ENCODE results near the gene CYBA.

CYBA gene

GRCh38 chr16:88631384-88631783 lies 19.5 kb downstream of the CYBA start:
- no peak for DNase-seq (ENCODE audit: low spot score)

GRCh38 chr16:88630941-88631340 lies 19.9 kb downstream of the CYBA start:
- no peak for DNase-seq (ENCODE audit: low spot score)

GRCh38 chr16:88630433-88630832 lies 20.4 kb downstream of the CYBA start:
- no peak for DNase-seq (ENCODE audit: low spot score)

DNA sequence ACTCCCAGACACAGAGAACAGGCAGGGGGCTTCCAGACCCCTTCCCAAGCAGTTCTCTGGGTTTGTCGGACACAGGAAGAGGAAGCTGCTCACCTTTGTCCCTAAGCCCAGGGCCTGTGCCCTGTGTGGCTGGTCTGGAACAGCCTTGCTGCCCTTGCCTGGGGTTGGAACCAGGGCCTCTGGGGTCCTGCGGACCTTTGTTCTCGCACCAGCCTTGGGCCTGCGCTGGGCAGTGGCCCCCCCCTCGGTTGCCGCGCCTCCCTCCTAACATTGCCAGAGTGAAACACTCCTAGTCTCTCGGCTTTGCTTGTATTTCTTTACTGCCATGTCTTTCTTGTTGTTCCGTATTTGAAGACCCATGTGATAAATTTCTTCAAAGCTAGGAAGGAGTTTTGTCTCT lies 21.0 kb downstream of the CYBA start:
- no peak for DNase-seq (ENCODE audit: low spot score)

DNA sequence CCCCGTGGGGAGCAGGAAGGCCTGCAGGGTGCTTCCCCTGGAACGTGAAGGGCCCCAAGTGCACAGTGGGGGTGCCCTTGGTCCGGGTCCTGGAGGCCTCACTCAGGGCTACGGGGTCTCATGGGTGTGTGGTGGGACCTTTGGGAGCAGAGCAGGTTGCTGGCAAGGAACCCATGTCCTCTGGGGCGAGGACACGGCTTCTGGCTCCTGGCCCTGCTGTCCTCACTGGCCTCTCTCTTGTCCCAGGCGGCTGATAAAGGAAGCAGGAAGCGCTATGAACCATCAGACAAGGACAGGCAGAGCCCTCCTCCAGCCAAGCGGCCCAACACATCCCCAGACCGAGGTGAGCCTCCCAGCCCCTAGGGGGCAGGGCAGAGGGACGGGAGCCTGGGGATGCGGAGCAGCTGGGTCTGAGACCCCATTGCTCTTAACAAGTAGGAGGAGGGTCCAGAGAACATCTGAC lies 22.3 kb downstream of the CYBA start:
- DNase-seq (ENCODE audit: low spot score) = no peak

DNA sequence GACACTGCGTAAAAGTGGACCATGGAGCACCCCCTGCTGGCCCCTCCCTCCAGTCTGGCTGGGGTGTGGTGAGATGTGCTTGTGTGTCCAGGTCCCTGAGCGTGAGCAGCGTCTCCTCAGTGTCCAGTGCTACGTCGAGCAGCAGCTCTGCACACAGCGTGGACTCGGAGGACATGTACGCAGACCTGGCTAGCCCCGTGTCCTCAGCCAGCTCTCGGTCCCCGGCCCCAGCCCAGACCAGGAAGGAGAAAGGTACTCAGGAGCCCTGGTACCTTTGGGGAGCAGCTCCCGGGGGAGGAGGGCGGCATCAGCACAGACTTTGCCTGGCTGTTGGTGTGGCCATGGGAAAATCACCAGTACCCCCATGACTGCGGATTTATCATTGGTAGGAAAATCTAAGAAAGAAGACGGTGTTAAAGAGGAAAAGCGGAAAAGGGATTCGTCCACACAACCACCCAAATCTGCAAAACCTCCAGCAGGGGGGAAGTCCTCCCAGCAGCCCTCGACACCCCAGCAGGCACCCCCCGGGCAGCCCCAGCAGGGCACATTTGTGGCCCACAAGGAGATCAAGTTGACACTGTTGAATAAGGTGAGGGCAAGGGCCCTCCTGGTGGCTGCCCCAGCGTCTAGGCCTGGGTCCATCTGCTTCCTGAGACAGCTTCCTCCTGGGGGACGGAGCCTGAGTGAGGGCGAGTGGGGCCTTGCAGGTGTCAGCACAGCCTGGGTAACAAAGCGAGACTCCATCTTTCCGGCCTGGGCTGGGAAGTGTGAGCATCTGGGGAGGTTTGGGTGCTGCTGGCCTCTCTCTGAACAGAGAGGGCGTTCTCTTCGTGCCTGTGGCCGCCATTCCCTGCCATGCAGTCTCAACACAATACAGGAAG lies 23.1 kb downstream of the CYBA start:
- DNase-seq (ENCODE audit: low spot score) = no peak

DNA sequence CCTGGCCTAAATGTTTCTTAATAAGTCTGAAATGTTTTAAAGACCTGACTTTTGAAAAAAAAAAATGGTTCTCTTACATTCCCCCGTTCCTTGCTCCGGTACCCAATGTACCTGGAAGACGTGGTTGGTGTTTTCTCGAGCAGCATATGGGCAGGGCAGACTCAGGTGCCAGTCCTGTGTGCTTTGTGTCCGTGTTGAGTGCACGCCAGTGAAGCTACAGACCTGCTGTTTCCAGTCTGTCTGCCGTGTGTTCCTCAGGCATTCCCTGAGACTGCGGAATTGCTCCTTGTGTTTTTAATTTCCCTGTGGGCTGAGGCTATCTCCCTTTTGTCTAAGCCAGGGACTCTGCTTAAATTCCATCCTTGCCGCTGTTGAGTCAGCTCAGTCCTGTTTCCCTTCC lies 24.2 kb downstream of the CYBA start:
- DNase-seq (ENCODE audit: low spot score) = no peak

DNA sequence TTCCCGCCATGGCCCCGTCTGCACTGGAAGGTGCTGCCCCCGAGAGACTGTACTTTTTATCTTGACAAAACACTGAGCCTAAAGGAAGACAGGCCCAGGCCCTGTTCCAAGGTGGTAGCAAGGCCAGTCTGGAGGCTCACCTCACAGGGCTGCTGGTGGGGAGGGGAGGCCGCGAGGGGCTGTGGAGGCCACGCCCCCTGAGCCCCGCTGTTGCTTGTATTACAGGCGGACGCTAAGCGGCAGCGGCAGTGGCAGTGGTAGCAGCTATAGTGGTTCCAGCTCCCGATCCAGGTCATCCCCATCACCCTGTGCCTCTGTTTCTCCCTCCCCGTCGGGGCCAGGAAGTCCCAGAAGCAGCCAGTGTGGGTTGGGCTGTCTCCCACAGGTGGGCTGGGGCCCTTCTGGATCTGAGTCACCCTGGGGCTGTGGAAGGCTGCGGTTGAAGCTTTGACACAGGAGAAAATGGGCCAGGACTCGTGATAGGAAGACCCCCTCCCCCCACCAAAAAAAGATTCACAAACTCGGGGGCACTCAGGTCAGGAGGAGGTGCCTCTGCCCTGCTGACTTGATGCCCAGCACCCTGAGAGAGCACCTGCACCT lies 25.8 kb downstream of the CYBA start:
- DNase-seq (ENCODE audit: low spot score) = no peak

GRCh38 chr16:88624481-88624880 lies 26.4 kb downstream of the CYBA start:
- DNase-seq (ENCODE audit: low spot score) = no peak

DNA sequence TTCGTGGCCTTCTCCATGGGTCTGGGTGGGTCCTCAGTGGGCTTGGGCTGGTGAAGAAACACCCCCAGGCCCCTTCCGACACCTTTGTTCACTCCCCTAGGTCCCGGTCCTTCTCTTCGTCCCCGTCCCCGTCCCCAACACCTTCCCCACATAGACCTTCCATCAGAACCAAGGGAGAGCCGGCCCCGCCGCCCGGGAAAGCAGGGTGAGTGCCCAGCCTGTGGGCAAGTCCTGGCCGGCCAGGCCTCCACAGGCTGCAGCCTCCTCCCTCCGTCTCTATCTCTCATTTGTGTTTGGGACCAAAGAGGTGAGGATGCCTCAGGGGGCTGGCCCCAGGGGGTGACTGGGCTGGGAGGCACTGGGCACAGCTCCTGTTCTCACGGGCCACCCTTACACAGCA lies 27.0 kb downstream of the CYBA start:
- no peak for DNase-seq (ENCODE audit: low spot score)

- no peak for DNase-seq (ENCODE audit: low spot score)
These were observed 28.0 kb downstream of the CYBA start for GRCh38 chr16:88622866-88623265.

- no peak for DNase-seq (ENCODE audit: low spot score)
These were observed 28.7 kb downstream of the CYBA start for GRCh38 chr16:88622125-88622524.

DNA sequence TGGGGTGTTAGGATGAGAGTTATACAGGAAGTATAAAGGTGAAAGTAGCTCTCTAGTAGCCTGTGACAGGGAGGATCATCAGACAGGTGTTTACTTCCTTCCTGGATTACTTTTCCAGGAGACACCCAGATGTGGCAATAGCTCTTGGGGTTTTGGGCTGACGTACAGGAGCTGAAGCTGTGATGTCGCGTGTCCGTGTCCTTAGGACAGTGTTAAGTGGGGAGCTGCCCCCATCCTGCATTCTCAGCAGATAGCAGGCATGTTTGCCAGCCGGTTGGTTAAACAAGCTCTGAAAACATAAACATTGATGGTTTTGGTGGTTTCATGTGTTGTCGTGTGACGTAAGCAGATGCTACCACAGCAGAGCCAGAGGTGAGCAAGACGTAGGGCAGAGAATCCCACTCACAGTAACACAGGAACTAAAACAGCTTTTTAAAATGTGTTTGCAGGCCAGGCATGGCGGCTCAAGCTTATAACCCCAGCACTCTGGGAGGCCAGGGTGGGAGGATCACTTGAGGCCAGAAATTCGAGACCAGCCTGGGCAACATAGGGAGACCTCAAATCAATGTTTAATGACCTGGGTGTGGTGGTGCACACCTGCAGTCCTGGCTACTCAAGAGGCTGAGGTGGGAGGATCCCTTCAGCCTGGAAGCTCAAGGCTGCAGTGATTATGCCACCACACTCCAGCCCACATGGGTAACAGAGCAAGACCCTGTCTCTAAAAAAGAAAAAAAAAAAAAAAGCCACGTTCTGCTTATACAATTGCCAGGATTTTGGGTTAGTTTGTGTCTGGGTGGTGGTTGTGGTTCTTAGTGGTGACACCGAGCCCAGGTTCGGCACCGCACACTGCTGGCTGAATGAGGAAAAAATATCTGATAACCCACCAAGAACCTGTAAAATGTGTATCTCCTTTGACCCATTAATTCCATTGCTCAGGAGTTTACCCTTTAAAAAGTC lies 30.7 kb downstream of the CYBA start:
- DNase-seq (ENCODE audit: low spot score) = peak; percentile 74

DNA sequence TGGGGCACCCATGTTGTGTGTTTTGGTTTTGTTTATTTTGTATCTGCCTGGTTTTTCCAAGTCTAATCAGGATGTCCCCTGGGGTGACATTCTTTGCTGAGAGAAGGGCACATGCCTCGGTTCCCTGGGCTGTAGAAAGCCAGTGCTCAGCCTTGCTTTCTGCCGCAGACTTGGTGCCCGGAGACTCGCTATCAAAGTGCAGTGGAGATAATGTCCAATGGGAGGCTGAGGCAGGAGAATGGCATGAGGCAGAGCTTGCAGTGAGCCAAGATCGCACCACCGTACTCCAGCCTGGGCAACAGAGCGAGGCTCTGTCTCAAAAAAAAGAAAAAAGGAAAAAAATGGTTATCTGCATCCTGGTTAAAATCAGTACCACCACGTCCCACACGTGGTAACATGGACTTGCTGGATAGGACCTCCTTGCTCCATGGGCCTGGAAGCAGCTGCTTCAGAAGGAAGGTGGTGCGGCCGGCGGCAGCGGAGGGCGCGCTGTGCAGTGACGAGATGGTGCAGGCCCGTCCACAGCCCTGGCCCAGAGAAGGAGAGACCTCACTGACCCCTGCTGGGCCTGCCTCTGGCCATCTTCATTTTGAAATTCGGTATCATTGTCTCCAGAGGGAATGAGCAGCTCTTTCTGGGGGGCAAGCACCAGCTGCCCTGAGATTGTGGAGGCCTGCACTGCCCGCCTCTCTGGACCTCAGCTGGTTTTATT lies 31.7 kb downstream of the CYBA start:
- DNase-seq (ENCODE audit: low spot score) = no peak

DNA sequence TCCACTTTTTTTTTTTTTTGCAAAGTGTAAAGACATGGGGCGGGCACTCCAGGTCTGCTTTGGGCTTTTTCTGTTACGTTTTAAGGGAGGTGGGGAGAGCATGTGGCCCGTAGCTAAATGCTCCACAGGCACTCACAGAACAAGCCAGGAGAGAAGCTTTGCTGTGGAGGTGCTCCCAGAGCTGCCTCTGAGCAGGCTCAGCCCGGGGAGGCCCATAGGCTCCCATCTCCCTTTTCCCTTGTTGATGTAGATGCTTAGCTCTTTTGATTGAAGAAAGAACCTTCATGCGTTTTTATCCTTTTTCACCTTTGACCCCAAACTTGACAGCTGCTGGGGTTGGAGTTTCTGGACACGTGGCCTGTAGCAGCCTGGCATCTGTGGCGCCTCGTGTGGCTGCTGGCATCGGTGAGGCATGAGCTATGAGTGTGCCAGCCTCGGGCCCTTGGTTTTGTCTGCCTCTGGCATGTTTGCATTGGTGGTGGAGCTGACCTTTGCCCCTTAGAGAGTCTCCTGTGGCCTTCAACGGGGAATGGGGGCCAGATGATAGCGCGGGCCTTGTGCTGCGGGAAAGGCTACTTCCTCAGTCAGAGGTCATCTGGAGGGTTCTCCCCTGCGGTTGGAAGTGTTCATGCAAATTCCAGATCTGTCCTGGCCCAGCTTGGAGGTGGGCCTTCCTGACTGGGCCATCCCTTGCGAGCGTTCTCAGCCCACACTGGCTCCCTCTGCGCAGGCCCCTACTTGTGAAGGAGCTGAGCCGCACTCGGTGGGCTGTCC lies 32.5 kb downstream of the CYBA start:
- DNase-seq (ENCODE audit: low spot score) = no peak

DNA sequence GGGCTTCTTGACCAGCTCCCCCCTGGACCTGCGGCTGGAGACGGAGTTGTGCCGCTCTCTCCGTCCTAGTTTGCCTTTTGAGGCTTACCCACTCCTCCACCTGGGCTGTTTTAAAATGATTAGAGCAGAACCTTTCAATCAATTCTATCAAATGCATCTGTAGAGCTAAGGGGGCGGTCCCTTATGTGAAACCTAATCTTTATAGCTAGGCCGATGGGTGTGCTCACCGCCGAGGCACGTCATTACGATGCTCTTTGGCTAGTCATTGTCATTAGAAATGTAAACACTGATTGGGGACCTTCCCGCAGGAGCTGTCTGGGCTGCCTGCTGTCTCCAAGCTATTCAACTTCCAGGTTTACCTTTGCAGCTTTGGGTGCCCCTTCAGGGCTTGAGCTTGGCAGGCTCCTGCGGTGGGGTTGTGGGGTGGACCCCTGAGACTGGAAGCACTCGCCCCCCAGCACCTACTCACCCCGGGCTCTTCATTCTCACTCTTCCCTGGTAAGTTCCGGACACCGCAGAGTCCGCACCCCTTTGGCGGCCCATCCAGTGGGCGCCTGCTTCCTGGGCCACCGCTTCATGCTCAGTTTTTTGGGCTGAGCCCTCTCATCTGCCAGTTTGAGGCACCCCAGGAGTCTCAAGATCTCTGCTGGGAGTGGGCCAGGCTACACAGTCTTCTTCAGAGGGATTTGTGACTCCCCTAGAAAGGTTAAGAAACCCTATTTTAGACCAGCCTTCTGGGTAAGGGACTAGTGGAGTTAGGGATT lies 33.4 kb downstream of the CYBA start:
- no peak for DNase-seq (ENCODE audit: low spot score)

DNA sequence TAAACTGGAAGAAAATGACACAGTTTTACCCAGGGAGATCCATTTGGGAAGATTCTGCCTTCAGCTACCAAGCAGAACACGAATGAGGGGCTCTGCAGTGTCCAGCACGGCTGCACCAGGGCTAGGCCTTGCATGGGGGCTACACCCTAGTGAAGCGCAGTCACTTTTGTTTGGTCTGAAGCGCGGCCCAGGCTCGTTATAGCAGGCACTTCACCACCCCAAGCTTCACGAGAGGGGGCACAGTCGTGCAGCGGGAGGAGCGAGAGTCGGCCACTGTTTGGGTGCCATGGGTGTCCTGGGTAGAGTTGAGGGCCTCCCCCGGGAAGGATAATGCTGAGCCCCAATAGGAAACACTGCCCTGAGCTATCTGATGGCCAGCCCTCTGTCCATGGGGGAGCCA lies 34.1 kb downstream of the CYBA start:
- no peak for DNase-seq (ENCODE audit: low spot score)

GRCh38 chr16:88616320-88616719 lies 34.5 kb downstream of the CYBA start:
- DNase-seq (ENCODE audit: low spot score) = no peak

DNA sequence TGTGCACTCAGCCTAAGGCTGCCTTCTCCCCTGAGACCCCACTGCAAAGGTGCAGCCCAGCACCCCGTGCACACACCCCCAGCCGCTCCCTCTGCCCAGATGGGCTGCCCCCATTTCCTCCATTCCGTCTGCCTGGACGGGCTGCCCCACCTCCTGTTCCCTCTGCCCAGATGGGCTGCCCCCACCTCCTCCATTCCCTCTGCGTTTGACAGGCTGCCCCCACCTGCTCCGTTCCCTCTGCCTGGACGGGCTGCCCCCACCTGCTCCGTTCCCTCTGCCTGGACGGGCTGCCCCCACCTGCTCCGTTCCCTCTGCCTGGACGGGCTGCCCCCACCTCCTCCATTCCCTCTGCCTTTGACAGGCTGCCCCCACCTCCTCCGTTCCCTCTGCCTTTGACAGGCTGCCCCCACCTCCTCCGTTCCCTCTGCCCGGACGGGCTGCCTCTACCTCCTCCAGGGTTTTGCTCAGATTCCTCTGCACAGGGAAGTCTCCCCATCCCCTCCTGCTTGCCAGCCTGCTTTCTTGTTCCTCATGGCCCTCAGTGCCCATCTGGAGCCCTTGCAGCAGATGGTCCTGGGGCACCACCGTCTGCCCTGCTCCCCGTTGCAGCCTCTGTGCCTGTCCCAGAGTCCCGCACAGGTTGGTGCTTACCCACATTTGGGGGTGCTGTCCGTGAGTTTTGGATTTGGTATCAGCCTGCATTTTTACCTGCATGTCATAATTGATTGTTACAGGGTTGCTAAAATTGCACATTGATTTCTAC lies 35.9 kb downstream of the CYBA start:
- no peak for DNase-seq (ENCODE audit: low spot score)

All from CD4-positive, alpha-beta T cell treated with Interleukin-15 for 4 hours (primary cell).